GM21825 (cell line): ENCODE data around the gene RANBP1.

Experiments used
- ATAC-seq: cut with Tn5 transposase; IDR thresholded peaks from one replicate; pipeline ENCODE4 v1.9.1; 2021; ENCODE audit warnings: mild to moderate bottlenecking, moderate library complexity; ENCODE audit not compliant: unreplicated experiment

Gene RANBP1

GRCh38 chr22:20167643-20168322, 51.9 kb downstream of the RANBP1 start:
- no peak for ATAC-seq

- no peak for ATAC-seq
Observed at GRCh38 chr22:20169253-20169822, 53.4 kb downstream of the RANBP1 start.

GRCh38 chr22:20170170-20170569, 54.3 kb downstream of the RANBP1 start:
- ATAC-seq, result no peak

GRCh38 chr22:20171288-20172140, 55.6 kb downstream of the RANBP1 start:
- ATAC-seq, result no peak

- ATAC-seq, result no peak
Observed at GRCh38 chr22:20172141-20172613, 56.3 kb downstream of the RANBP1 start.

- no peak for ATAC-seq
Observed at GRCh38 chr22:20173246-20173645, 57.3 kb downstream of the RANBP1 start.

- ATAC-seq, result no peak
Observed at GRCh38 chr22:20173772-20174171, 57.9 kb downstream of the RANBP1 start.

GRCh38 chr22:20174785-20175596, 59.1 kb downstream of the RANBP1 start:
- no peak for ATAC-seq

GRCh38 chr22:20175597-20175900, 59.6 kb downstream of the RANBP1 start:
- ATAC-seq, result no peak

- no peak for ATAC-seq
Observed at GRCh38 chr22:20176421-20177085, 60.6 kb downstream of the RANBP1 start.
